T-helper 1 cell treated with Interleukin-12 subunit alpha and Interleukin-12 subunit beta and Interleukin-4 antibody, amounts not matched to agents 30 μg/mL and 1 μg/mL, for 36 hours (primary cell): ENCODE measurements around the gene LINC00237.

ENCODE experiments used
- H3K27ac Mint-ChIP-seq: one replicate; pipeline ENCODE4 v1.8.0; 2021; ENCODE audit warnings: mild to moderate bottlenecking, mixed read lengths
- H3K27me3 Mint-ChIP-seq: one replicate; pipeline ENCODE4 v1.8.0; 2021; ENCODE audit warnings: low read depth, mixed read lengths
- H3K36me3 Mint-ChIP-seq: one replicate; pipeline ENCODE4 v1.8.0; 2021; ENCODE audit warnings: low read depth, mixed read lengths
- H3K4me1 Mint-ChIP-seq: one replicate; pipeline ENCODE4 v1.8.0; 2021; ENCODE audit warnings: low read depth, mixed read lengths
- H3K4me3 Mint-ChIP-seq: one replicate; pipeline ENCODE4 v1.8.0; 2021; ENCODE audit warnings: mild to moderate bottlenecking, moderate library complexity, mixed read lengths
- H3K9me3 Mint-ChIP-seq: one replicate; pipeline ENCODE4 v1.8.0; 2021; ENCODE audit warnings: mixed read lengths

The LINC00237 gene

DNA sequence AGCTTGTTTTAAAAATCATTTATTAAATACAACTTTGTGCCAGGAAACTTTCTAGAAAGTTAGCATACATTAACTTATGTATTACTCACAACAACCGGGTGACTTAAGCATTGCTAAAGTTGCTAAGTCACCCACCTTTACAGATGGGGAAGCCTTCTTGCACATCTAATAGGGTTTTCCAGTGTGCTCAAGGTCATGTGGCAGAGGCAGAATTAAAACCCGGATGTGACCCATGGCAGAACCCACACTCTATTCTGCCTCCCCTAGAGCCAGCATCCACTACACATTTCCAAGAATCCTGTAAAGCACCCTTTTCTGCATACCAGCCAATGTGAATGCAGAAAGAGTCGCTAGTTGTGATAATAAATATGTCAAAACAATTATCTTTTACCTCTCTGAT, 13.4 kb downstream of the LINC00237 start:
- Mint-ChIP-seq H3K9me3 (no peaks in the 10 kb centered on the region), H3K27me3 (peaks cover 84% of the 10 kb centered on the region), H3K4me1 (no peaks in the 10 kb centered on the region), H3K27ac (no peak overlapping the region), H3K4me3 (no peak overlapping the region), H3K36me3 (no peaks in the 10 kb centered on the region)

DNA sequence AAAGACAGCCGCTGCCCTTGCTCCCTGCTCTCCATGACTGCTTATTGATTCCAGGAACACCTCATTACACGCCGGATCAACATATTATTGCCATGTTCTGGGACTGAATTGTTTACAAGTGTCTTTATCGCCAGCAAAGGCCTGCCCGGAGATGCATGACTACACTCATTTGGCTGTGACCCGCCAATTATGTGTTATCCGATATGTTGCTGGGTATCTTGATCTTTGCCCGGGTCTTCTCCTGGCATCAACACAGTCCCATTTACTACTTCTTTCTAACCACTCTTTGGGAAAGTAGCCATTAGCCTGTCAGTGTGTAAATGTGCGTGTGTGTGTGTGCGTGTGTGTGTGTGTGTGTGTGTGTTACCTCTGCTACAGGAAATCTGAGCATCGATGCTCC, 15.4 kb downstream of the LINC00237 start:
- Mint-ChIP-seq H3K27ac (no peak overlapping the region), H3K4me3 (no peak overlapping the region), H3K36me3 (no peaks in the 10 kb centered on the region), H3K4me1 (no peaks in the 10 kb centered on the region), H3K9me3 (no peaks in the 10 kb centered on the region), H3K27me3 (peaks cover 72% of the 10 kb centered on the region)

DNA sequence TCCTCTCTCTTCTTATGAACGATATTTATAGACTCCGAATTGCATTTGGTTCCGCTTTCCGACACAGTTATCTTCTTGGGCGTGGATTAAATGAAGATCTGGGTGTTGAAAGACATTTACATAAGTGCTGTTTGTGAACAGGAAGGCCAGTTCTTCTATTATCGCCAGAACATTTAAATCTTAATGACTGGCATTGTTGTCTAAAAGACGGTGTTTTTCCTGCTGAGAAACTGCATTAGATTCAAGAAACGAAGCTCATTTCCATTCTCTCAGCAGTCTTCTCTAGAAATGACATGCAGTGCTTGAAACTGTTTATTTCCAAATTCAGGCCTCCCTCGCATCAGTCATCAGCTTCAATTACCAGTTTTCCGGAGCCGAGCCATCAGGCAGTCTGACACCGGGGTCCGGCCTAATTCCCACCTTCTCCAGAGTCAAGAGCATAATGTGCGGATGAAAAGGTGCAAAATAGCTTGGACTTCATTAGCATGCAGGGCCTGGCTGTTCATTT, 16.0 kb downstream of the LINC00237 start:
- H3K9me3 Mint-ChIP-seq: no peaks in the 10 kb centered on the region
- H3K27ac Mint-ChIP-seq: no peak overlapping the region

DNA sequence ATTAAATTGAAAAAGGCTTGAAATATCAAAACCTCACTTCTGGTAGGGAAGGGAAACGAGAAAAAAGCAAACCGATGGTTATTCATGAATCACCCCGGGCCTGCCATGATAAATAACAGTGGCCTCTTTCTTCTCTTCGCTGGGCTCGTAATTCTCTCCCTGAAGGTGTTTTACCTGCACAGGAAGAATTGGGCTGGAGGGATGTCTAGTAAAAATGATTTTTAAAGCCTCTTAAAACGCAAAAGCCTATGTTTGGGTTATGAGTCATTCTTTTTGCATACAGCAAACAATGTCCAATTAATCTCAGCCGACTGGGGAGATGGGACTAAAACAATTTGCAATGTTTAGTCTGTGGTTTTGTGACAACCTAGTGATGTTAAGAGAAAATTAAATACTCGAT, 16.8 kb downstream of the LINC00237 start:
- Mint-ChIP-seq H3K4me1 (no peaks in the 10 kb centered on the region), H3K27me3 (peaks cover 66% of the 10 kb centered on the region), H3K36me3 (no peaks in the 10 kb centered on the region), H3K4me3 (no peak overlapping the region), H3K27ac (no peak overlapping the region), H3K9me3 (no peaks in the 10 kb centered on the region)

More for the DNA sequence above, 16.0 kb downstream of the LINC00237 start:
- no peaks in the 10 kb centered on the region for H3K36me3 Mint-ChIP-seq
- no peaks in the 10 kb centered on the region for H3K4me1 Mint-ChIP-seq
- no peak overlapping the region for H3K4me3 Mint-ChIP-seq
- peaks cover 67% of the 10 kb centered on the region for H3K27me3 Mint-ChIP-seq

DNA sequence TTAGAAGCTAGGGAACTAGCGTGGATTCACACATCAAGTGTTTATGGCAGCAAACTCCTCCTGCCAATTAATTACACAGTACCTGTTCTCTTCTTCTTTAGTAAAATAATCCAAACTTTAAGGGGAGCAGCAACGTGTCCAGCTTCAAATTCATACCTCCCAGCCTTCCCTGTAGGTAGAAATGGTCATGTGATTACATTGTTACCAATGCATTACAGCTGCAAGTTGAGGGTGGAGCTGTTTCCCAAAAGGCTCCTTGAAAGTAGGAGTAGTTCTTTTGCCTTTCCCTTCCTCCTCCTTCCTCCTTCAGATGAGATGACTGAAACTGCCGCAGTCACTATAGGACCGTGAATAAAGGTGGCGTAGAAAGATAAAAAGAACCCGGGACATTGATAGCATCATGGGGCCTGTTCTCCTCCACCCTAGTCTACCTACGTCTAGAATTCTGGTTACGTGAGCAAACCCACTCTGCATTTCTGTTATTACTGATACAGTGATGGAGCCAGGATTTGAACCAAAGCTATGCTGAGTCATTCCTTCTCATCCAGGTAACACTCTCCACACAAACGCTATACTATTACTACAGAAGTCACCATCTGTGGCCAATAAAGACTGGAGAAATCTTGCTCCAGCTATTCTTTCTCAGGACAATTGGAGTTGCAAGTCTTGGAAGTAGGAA, 18.2 kb downstream of the LINC00237 start:
- H3K4me3 Mint-ChIP-seq: no peak overlapping the region
- H3K27me3 Mint-ChIP-seq: peaks cover 53% of the 10 kb centered on the region
- no peaks in the 10 kb centered on the region for H3K4me1 Mint-ChIP-seq
- H3K36me3 Mint-ChIP-seq: no peaks in the 10 kb centered on the region
- H3K27ac Mint-ChIP-seq: no peak overlapping the region
- H3K9me3 Mint-ChIP-seq: no peaks in the 10 kb centered on the region

DNA sequence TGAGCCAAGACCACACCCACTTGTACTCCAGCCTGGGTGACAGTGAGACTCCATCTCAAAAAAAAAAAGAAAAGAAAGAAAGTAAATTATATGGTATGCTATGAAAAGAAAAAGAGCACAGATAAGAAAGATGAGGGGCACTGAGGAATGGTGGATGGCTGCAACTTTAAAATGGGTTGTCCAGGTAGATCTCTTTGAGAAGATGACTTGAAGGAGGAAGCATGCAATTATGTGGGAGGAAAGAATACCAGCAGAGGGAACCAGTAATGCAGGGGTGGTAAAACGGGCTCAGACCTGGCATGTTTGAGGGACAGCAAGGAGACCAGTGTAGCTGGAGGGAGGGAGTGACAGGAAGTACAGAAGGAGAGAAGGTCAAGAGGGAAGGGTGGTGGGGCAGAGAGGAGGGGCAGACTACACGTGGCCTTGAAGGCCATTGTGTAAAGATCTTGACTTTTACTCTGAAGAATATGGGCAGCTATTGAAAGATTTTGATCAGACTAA, 22.3 kb downstream of the LINC00237 start:
- Mint-ChIP-seq H3K27ac (no peak overlapping the region), H3K4me3 (no peak overlapping the region), H3K27me3 (peaks cover 31% of the 10 kb centered on the region), H3K9me3 (no peaks in the 10 kb centered on the region), H3K4me1 (no peaks in the 10 kb centered on the region), H3K36me3 (no peaks in the 10 kb centered on the region)

DNA sequence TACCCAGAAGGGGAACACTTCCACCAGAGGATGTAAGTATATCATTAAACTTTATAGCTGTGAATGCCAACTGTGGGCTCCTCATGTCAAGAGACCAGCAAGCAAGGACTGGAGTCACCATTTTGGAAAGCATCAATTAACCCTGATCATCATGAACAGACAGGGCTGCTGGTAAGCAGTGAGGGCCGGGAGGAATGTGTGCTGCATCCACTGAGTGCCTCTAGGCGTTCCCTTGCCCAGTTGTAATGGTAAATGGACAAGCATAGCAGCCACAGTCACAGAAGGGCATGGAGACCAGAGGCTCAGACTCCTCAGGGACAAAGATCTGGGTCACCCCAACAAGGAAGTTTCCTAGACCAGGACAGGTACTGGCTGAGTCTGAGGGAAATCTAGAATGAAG, 23.6 kb downstream of the LINC00237 start:
- Mint-ChIP-seq H3K4me1 (no peaks in the 10 kb centered on the region), H3K27ac (no peak overlapping the region), H3K27me3 (peaks cover 31% of the 10 kb centered on the region), H3K4me3 (no peak overlapping the region), H3K36me3 (no peaks in the 10 kb centered on the region), H3K9me3 (no peaks in the 10 kb centered on the region)

DNA sequence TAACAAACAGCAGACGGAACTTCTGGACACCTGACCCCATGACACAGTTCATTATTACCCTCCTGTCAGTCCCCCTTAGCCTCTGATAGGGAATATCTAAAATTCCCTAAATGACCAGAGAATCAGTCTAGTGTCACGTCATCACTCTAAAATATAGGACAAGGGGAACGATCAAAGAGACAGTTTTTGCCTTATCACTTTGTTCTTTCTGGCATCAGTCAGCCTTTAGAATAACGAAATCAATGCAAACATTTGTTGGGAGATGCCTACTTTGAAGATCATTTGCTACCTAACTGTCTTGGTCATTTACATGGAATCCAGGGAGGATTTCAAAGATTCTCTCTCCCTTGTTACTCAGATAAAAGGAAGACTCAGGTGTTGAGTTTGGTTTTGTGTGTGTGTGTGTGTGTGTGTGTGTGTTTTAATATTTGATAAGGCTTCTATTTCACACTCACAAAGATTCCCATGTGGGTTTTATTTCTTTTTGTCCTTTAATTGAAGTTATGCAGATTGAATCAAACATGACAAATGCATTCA, 28.3 kb downstream of the LINC00237 start:
- Mint-ChIP-seq H3K36me3 (no peaks in the 10 kb centered on the region), H3K9me3 (no peaks in the 10 kb centered on the region), H3K27ac (no peak overlapping the region), H3K4me1 (no peaks in the 10 kb centered on the region), H3K27me3 (peaks cover 23% of the 10 kb centered on the region), H3K4me3 (no peak overlapping the region)

DNA sequence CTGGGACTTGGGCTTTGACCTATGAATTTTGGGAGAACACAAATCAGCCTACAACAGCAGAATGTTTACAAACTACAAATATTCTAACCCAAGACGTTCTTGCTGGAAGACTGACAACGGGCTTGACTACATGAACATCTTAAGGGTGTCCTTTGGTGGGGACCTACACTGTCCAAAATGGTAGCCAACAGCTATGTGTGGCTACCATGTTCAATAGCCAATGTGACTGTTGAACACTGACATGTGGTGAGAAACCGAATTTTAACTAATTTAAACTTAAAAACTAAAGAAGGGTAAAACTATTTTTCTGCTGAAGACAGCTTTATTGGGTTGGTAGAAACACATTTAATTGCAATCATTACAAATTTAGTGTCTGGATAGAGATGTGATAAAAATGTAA, 30.1 kb downstream of the LINC00237 start:
- no peaks in the 10 kb centered on the region for H3K9me3 Mint-ChIP-seq
- H3K27ac Mint-ChIP-seq: no peak overlapping the region
- no peaks in the 10 kb centered on the region for H3K36me3 Mint-ChIP-seq
- no peak overlapping the region for H3K4me3 Mint-ChIP-seq
- H3K4me1 Mint-ChIP-seq: no peaks in the 10 kb centered on the region
- H3K27me3 Mint-ChIP-seq: peaks cover 18% of the 10 kb centered on the region

DNA sequence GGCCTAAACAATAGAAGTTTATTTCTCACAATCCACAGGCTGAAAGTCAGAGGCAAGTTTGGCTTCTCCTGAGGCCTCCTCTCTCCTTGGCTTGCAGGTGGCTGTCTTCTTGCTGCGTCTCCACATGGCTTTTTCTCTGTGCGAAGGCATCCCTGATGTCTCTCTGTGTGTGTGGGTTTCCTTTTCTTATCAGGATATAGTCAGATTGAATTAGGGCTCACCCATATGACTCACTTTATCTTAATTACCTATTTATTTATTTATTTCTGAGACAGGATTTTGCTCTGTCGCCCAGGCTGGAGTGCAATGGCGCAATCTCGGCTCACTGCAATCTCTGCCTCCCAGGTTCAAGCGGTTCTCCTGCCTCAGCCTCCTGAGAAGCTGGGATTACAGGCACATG, 30.7 kb downstream of the LINC00237 start:
- no peaks in the 10 kb centered on the region for H3K9me3 Mint-ChIP-seq
- H3K27me3 Mint-ChIP-seq: peaks cover 21% of the 10 kb centered on the region
- no peaks in the 10 kb centered on the region for H3K4me1 Mint-ChIP-seq
- H3K4me3 Mint-ChIP-seq: no peak overlapping the region
- H3K27ac Mint-ChIP-seq: no peak overlapping the region
- H3K36me3 Mint-ChIP-seq: no peaks in the 10 kb centered on the region

DNA sequence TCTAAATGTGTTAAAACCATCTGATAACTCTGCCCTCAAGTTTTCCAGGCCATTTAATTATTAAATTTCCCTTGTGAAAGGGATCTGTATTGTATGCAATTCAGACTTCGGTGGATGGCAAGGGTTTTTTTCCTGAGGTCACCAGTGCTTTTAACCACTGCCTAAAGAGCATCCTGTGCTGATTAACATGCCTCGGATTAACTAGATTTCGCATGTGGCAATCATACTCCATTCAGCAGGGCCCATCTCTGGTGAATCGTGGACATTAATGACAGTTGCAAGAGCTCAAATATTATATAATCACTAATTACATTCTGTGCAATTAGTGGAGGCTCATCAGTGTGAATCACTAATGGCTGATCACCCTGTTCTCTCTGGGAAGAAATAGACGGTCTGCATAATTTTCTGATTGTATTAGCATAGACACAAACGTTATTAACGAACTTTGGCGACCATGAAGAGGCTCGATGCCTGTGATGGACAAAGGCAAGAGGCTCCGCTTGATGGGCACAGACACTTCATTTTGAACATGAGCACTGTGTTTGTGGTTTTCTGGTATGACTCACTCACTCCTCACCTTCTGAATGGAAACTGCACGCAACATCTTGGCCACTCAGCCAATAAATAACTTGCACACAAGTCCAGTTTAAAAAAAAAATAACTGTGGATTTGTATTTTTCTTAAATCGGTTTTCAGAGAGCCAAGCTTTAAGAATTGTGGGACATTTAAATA, 31.4 kb downstream of the LINC00237 start:
- H3K4me1 Mint-ChIP-seq: no peaks in the 10 kb centered on the region
- H3K4me3 Mint-ChIP-seq: no peak overlapping the region
- no peaks in the 10 kb centered on the region for H3K9me3 Mint-ChIP-seq
- H3K27me3 Mint-ChIP-seq: peaks cover 21% of the 10 kb centered on the region
- H3K27ac Mint-ChIP-seq: no peak overlapping the region
- H3K36me3 Mint-ChIP-seq: no peaks in the 10 kb centered on the region

DNA sequence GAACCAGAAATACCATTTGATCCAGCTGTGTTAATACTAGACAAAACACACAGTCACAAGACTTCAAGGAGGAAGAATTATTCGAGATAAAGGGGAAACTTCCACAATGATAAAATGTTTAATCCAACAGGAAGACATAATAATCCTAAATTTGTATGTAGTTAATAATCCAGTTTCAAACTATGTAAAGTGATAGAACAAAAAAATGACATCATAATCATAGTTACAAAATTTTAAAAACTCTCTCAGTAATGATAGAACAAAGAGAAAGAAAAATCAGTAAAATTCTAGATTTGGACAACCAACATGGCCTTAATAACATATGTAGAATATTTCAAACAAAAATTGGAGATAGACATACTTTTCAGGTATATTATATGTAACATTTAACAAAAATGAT, 38.9 kb downstream of the LINC00237 start:
- Mint-ChIP-seq H3K4me1 (no peaks in the 10 kb centered on the region), H3K4me3 (no peak overlapping the region), H3K9me3 (no peaks in the 10 kb centered on the region), H3K27me3 (peaks cover 16% of the 10 kb centered on the region), H3K36me3 (no peaks in the 10 kb centered on the region), H3K27ac (no peak overlapping the region)

DNA sequence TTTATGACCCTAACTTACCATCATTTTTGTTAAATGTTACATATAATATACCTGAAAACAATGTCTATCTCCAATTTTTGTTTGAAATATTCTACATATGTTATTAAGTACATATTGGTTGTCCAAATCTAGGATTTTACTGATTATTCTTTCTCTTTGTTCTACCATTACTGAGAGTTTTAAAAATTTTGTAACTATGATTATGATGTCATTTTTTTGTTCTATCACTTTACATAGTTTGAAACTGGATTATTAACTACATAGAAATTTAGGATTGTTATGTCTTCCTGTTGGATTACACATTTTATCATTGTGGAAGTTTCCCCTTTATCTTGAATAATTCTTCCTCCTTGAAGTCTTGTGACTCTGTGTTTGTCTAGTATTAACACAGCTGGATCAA, 41.2 kb downstream of the LINC00237 start:
- H3K4me3 Mint-ChIP-seq: no peak overlapping the region
- peaks cover 17% of the 10 kb centered on the region for H3K27me3 Mint-ChIP-seq
- H3K9me3 Mint-ChIP-seq: no peaks in the 10 kb centered on the region
- no peaks in the 10 kb centered on the region for H3K36me3 Mint-ChIP-seq
- H3K27ac Mint-ChIP-seq: no peak overlapping the region
- H3K4me1 Mint-ChIP-seq: no peaks in the 10 kb centered on the region

DNA sequence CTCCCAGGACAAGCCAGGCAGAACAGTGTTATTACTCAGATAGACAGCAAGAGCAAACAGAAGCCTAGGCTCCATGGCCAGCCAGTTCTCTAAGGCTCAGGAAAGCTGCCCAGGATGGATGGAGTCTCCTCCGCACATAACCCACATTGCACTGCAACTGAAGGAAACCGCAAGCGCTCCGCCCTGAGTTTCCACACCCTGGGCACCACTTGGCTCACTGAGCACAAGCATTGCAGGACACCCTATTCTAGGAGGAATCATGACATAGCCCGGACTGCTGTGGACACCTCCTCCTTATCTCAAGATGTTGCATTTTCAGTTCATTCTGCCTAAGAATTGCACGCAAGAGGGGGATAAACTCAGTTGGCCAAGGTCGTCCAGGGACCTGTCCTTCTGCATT, 42.9 kb downstream of the LINC00237 start:
- no peak overlapping the region for H3K4me3 Mint-ChIP-seq
- no peaks in the 10 kb centered on the region for H3K4me1 Mint-ChIP-seq
- H3K36me3 Mint-ChIP-seq: no peaks in the 10 kb centered on the region
- no peaks in the 10 kb centered on the region for H3K9me3 Mint-ChIP-seq
- no peak overlapping the region for H3K27ac Mint-ChIP-seq
- H3K27me3 Mint-ChIP-seq: peaks cover 27% of the 10 kb centered on the region
